ENCODE results near the gene PGGHG.

- TF ChIP-seq CTCF (IDR thresholded peaks at IDR 0.05) (no peak), ZFX (IDR thresholded peaks at IDR 0.05; ENCODE audit: borderline replicate concordance) (no peak)
These were observed 9.6 kb upstream of the PGGHG start for GRCh38 chr11:279040-279965.

All from 22Rv1 (cell line).